OCI-LY7 (cell line): Measurements from ENCODE around the gene HRH3.

Experiments
- EZH2phosphoT487 ChIP-seq: fragments of 200-600 bp; sonication (generic); IDR thresholded peaks from 2 replicates; pipeline ENCODE4 v1.6.1; 2018; ENCODE audit warnings: low read depth, borderline replicate concordance, mild to moderate bottlenecking, mixed run types, antibody characterized with exemption, low read length, moderate library complexity, mixed read lengths
- TF ChIP-seq, protein P1 (sequence below): fragments of 200-600 bp; sonication (generic); conservative IDR thresholded peaks from 2 replicates; pipeline ENCODE4 v1.5.1; 2014; ENCODE audit warnings: mild to moderate bottlenecking, antibody characterized with exemption, low read length, moderate library complexity, mixed read lengths

DNA sequence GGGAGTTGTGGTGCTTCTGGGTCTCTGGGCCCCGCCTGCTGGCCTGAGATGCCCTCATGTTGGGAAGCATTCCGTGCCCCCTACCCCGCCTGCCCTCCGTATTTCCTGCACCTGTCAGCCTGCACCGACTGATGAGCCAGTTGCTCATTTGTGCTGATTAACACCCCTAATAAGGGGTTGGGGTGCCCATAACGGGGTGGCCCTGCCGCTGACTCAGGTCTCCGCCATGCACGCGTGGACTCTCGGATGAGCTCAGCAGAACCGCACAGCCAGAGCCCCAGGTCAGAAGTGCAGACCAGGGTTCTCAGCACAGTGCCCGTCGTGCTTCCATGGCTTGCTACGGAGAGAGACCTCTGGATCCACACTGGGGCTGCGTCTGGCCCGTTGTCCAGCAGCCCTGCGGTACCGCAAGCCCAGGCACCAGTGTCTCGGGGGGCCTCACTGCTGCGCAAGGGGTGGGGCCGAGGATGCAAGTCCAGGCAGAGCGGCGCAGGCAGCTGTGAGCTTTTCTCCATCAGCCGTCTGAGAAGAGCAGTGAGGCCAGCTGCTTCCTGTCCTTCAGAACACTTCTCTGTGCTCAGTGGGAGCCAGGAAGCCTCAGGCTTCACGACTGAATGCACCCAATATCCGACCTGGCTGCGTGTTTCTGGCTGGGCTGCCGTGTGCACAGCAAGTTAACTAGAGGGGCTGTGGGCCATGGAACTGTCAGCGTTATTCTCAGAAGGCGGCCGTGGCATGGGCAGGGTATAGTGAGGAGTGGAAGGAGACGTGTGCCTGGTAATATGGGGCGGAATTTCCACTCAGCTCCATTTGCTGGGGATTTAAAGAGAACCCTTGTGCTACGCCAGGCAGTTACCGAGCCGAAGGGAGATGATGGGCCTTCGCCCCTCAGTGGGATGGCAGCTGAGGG lies 18.6 kb downstream of the HRH3 start:
- TF ChIP-seq, protein P1, sequence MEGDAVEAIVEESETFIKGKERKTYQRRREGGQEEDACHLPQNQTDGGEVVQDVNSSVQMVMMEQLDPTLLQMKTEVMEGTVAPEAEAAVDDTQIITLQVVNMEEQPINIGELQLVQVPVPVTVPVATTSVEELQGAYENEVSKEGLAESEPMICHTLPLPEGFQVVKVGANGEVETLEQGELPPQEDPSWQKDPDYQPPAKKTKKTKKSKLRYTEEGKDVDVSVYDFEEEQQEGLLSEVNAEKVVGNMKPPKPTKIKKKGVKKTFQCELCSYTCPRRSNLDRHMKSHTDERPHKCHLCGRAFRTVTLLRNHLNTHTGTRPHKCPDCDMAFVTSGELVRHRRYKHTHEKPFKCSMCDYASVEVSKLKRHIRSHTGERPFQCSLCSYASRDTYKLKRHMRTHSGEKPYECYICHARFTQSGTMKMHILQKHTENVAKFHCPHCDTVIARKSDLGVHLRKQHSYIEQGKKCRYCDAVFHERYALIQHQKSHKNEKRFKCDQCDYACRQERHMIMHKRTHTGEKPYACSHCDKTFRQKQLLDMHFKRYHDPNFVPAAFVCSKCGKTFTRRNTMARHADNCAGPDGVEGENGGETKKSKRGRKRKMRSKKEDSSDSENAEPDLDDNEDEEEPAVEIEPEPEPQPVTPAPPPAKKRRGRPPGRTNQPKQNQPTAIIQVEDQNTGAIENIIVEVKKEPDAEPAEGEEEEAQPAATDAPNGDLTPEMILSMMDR, result no peak
- no peak for TF ChIP-seq EZH2phosphoT487
